ENCODE measurements around the gene CACNA2D3. TPM values are rescaled to one million over a fixed set of nuclear protein-coding genes. Genes with fewer than 3 reads are reported as not detected.
"Not testable (repeated sequence)": the region's sequence is repeated elsewhere in the genome, so short reads cannot be mapped to it uniquely, and the experiment has no call there.

CACNA2D3 gene
- total and polyA plus RNA-seq, 4 donors = 0.06 to 0.37 (median 0.08) TPM; not detected in 1

- DNase-seq (ENCODE audit: low spot score); H3K9me3 ChIP-seq (ENCODE audit: control insufficient read depth in 4 of 4, low read length in 3 of 4); H3K4me3 ChIP-seq (ENCODE audit: low read depth in 1 of 3, low read length in 3 of 3); H3K36me3 ChIP-seq (ENCODE audit: control insufficient read depth in 4 of 4, insufficient read depth in 3 of 4, low read depth in 1 of 4, low read length in 3 of 4); H3K9ac ChIP-seq (ENCODE audit: low read depth in 1 of 2, low read length in 2 of 2); H3K27ac ChIP-seq (ENCODE audit: low read depth in 1 of 2, low read length in 2 of 2); H3K27me3 ChIP-seq (ENCODE audit: control insufficient read depth in 4 of 4, insufficient read depth in 4 of 4, low read length in 3 of 4); H3K4me1 ChIP-seq (ENCODE audit: control insufficient read depth in 4 of 4, insufficient read depth in 4 of 4, low read length in 3 of 4): not testable (repeated sequence)
- 63% methylated on average over 4 of the region's 4 CpGs for WGBS
These were observed 855.6 kb downstream of the CACNA2D3 start for GRCh38 chr3:54977946-54978345.

- no peak for TF ChIP-seq SP1 (IDR thresholded peaks at IDR 0.05)
- no peak for TF ChIP-seq FOXA2 (IDR thresholded peaks at IDR 0.05)
- no peak for TF ChIP-seq TAF1 (conservative IDR thresholded peaks at IDR 0.05)
- TF ChIP-seq ZBTB33 (IDR thresholded peaks at IDR 0.05) = no peak
- DNase-seq (ENCODE audit: low spot score) = no peak
- Histone ChIP-seq H3K9me3 (ENCODE audit: control insufficient read depth in 4 of 4, low read length in 3 of 4) (peaks cover 0 to 2% (median 0%) of the 10 kb centered on the region in 4 donors), H3K4me1 (ENCODE audit: control insufficient read depth in 4 of 4, insufficient read depth in 4 of 4, low read length in 3 of 4) (no peaks in the 10 kb centered on the region), H3K4me3 (ENCODE audit: low read depth in 1 of 3, low read length in 3 of 3) (no peak overlapping the region), H3K27me3 (ENCODE audit: control insufficient read depth in 4 of 4, insufficient read depth in 4 of 4, low read length in 3 of 4) (no peaks in the 10 kb centered on the region), H3K27ac (ENCODE audit: low read depth in 1 of 2, low read length in 2 of 2) (no peak overlapping the region), H3K36me3 (ENCODE audit: control insufficient read depth in 4 of 4, insufficient read depth in 3 of 4, low read depth in 1 of 4, low read length in 3 of 4) (no peaks in the 10 kb centered on the region), H3K9ac (ENCODE audit: low read depth in 1 of 2, low read length in 2 of 2) (no peak overlapping the region)
- WGBS = 87% methylated on average over 4 of the region's 4 CpGs
These were observed 860.5 kb downstream of the CACNA2D3 start for GRCh38 chr3:54982807-54983206.

GRCh38 chr3:54983266-54984099 lies 861.1 kb downstream of the CACNA2D3 start:
- Histone ChIP-seq H3K27ac (ENCODE audit: low read depth in 1 of 2, low read length in 2 of 2) (no peak overlapping the region), H3K36me3 (ENCODE audit: control insufficient read depth in 4 of 4, insufficient read depth in 3 of 4, low read depth in 1 of 4, low read length in 3 of 4) (no peaks in the 10 kb centered on the region), H3K4me3 (ENCODE audit: low read depth in 1 of 3, low read length in 3 of 3) (no peak overlapping the region), H3K9ac (ENCODE audit: low read depth in 1 of 2, low read length in 2 of 2) (no peak overlapping the region), H3K9me3 (ENCODE audit: control insufficient read depth in 4 of 4, low read length in 3 of 4) (peaks cover 0 to 2% (median 0%) of the 10 kb centered on the region in 4 donors), H3K4me1 (ENCODE audit: control insufficient read depth in 4 of 4, insufficient read depth in 4 of 4, low read length in 3 of 4) (no peaks in the 10 kb centered on the region), H3K27me3 (ENCODE audit: control insufficient read depth in 4 of 4, insufficient read depth in 4 of 4, low read length in 3 of 4) (no peaks in the 10 kb centered on the region)
- WGBS = 73% methylated on average over 5 of the region's 5 CpGs
- TF ChIP-seq RAD21 (IDR thresholded peaks at IDR 0.05) (no peak), FOXA1 (IDR thresholded peaks at IDR 0.05) (no peak), EGR1 (IDR thresholded peaks at IDR 0.05; ENCODE audit: low read depth in 2 of 2) (no peak), HNF4A (conservative IDR thresholded peaks at IDR 0.05) (no peak), MAX (IDR thresholded peaks at IDR 0.05) (no peak), ATF3 (IDR thresholded peaks at IDR 0.05) (no peak), HNF4G (IDR thresholded peaks at IDR 0.05) (no peak), CTCF (IDR thresholded peaks at IDR 0.05; ENCODE audit: low read depth, low read length, missing input control) (no peak), SP1 (IDR thresholded peaks at IDR 0.05) (no peak), YY1 (IDR thresholded peaks at IDR 0.05) (no peak), NR2F2 (IDR thresholded peaks at IDR 0.05) (no peak), TAF1 (conservative IDR thresholded peaks at IDR 0.05) (no peak), FOXA2 (IDR thresholded peaks at IDR 0.05) (no peak), RXRA (IDR thresholded peaks at IDR 0.05) (no peak), GABPA (IDR thresholded peaks at IDR 0.05 in 1 of 2, conservative IDR thresholded peaks at IDR 0.05 in 1 of 2) (no peak), REST (IDR thresholded peaks at IDR 0.05) (no peak), ZBTB33 (IDR thresholded peaks at IDR 0.05) (no peak), JUND (IDR thresholded peaks at IDR 0.05) (no peak)
- no peak for DNase-seq (ENCODE audit: low spot score)
